ENCODE results near the gene ZNF398.

GRCh38 chr7:149125189-149125862, 21.9 kb upstream of the ZNF398 start:
- TF ChIP-seq GATA2 (IDR thresholded peaks at IDR 0.05; ENCODE audit: low read depth, low read length) = no peak
- TF ChIP-seq GATA3 (IDR thresholded peaks at IDR 0.05; ENCODE audit: low read depth, low read length) = no peak
